Lower leg skin (tissue), 4 donors: ENCODE results near the gene SCN4B. TPM values are rescaled to one million over a fixed set of nuclear protein-coding genes. Genes with fewer than 3 reads are reported as not detected.
"Not testable (repeated sequence)": the region's sequence is repeated elsewhere in the genome, so short reads cannot be mapped to it uniquely, and the experiment has no call there.

Experiments
- DNase-seq, 2 donors: peaks; one replicate each; pipeline ENCODE4 v3.0.0-alpha.2; 2019; ENCODE audit warnings: low spot score in 2 of 2
- H3K4me3 ChIP-seq: fragments of 200-600 bp; sonication (generic); 2 replicates; pipeline ENCODE4 v1.5.1; 2017; ENCODE audit warnings: mild to moderate bottlenecking, low read depth; ENCODE audit not compliant: poor library complexity, severe bottlenecking
- POLR2A ChIP-seq, 2 donors: fragments of 450-650 bp; IDR thresholded peaks; one replicate each; pipeline ENCODE4 v1.6.1; 2016 to 2017; ENCODE audit warnings: antibody characterized with exemption in 2 of 2, mild to moderate bottlenecking in 1 of 2, moderate library complexity in 1 of 2
- WGBS, 2 donors: methylation state at CpG; one replicate each; pipeline ENCODE4 v1.1.5; 2018; 5-methylcytosine and 5-hydroxymethylcytosine counted together
- intact Hi-C: fragments of 100-400 bp; cut with DNase I; formaldehyde crosslinking; loops from one replicate; pipeline ENCODE4 v1.15.0; 2023; ENCODE audit warnings: low total_unique reads
- total RNA-seq, 4 donors: library from RNA; depleted of rRNA; stranded (reverse); fragments of >200 nt; gene quantifications; one replicate each; pipeline ENCODE4 v1.1.0, GENCODE V29; 2016
- TF ChIP-seq, protein P1 (sequence below), 3 donors: fragments of 450-650 bp; IDR thresholded peaks; one replicate each; pipeline ENCODE4 v1.5.1; 2016; ENCODE audit warnings: antibody characterized with exemption in 3 of 3, mild to moderate bottlenecking in 3 of 3, moderate library complexity in 2 of 3

SCN4B gene
- total RNA-seq, 4 donors from 2014 or later: 0.25 to 4.0 (median 1.9) TPM

DNA sequence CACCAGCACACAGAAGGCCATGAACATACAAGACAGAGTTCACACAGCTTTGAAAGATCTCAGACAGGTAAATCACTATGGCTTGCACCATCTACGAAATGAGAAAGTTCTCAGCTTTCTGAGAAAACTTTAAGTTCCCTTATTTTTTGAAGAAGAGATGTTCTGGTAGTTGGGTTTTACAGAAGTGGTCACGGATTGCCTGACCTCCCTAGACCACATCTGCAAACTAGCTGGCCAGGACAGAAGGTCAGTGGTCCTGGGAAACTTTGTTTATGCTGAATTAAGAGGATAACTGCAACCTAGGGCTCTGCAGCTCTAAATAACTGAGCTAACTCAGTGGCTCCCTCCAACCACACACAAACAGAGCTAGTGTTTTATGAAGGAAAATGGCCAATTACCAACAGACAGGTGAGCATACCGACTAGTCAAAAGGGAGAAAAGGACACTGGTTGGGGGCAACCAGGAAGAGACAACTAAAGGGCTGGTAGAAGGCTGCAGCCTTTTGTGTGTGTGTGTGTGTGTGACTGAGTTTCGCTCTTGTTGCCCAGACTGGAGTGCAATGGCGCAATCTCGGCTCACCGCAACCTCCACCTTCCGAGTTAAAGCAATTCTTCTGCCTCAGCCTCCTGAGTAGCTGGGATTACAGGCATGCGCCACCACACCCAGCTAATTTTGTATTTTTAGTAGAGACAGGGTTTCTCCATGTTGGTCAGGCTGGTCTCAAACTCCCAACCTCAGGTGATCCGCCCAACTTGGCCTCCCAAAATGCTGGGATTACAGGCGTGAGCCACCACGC lies 32.4 kb upstream of the SCN4B start:
- intact Hi-C loops: no loop called here
- 88 to 92% methylated on average over 12 of the region's 12 CpGs for WGBS, 2 donors
- TF ChIP-seq POLR2A (IDR thresholded peaks at IDR 0.05): no peak
- TF ChIP-seq, protein P1, sequence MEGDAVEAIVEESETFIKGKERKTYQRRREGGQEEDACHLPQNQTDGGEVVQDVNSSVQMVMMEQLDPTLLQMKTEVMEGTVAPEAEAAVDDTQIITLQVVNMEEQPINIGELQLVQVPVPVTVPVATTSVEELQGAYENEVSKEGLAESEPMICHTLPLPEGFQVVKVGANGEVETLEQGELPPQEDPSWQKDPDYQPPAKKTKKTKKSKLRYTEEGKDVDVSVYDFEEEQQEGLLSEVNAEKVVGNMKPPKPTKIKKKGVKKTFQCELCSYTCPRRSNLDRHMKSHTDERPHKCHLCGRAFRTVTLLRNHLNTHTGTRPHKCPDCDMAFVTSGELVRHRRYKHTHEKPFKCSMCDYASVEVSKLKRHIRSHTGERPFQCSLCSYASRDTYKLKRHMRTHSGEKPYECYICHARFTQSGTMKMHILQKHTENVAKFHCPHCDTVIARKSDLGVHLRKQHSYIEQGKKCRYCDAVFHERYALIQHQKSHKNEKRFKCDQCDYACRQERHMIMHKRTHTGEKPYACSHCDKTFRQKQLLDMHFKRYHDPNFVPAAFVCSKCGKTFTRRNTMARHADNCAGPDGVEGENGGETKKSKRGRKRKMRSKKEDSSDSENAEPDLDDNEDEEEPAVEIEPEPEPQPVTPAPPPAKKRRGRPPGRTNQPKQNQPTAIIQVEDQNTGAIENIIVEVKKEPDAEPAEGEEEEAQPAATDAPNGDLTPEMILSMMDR (IDR thresholded peaks at IDR 0.05): no peak
- DNase-seq: peak in 1 of 2 donors; percentile 56
- H3K4me3 ChIP-seq: no peak overlapping the region

DNA sequence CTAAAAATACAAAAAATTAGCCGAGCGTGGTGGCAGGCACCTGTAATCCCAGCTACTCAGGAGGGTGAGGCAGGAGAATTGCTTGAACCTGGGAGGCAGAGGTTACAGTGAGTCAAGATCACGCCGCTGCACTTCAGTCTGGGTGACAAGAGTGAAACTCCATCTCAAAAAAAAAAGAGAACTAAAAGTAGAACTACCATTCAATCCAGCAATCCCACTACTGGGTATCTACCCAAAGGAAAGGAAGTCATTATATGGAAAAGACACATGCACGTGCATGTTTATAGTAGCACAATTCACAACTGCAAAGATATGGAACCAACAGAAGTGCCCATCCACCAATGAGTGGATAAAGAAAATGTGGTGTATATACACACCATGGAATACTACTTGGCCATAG lies 31.1 kb upstream of the SCN4B start:
- 87 to 90% methylated on average over 5 of the region's 5 CpGs for WGBS, 2 donors
- intact Hi-C loops, DNase-seq: not testable (repeated sequence)

DNA sequence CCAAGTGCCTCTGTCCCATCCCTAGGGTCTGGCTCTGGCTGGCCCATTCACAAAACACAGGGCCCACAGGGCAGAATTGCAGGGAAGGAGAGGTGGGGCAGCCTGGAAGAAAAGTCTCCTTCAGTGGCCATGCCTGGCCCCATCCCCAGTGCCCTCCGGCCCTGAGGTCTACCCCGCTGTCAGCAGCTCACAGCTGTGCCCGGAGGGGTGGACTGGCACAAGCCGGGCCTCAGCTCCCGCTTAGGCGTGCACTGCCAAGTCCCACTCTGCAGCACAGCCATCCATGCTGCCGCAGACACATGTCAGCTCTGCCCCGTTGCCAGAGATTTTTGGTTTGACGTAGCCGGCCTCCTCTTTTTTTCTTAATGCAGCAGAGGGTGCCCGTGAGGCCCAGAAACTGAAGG lies 27.7 kb upstream of the SCN4B start:
- no peak overlapping the region for H3K4me3 ChIP-seq
- WGBS, 2 donors: 7 to 9% methylated on average over 9 to 11 of the region's 11 CpGs
- TF ChIP-seq POLR2A (IDR thresholded peaks at IDR 0.05): no peak
- TF ChIP-seq, protein P1 (IDR thresholded peaks at IDR 0.05): no peak
- intact Hi-C loops: no loop called here
- DNase-seq: peak in 1 of 2 donors; percentile 53

More for the DNA sequence above, 31.1 kb upstream of the SCN4B start:
- H3K4me3 ChIP-seq: not testable (repeated sequence)

DNA sequence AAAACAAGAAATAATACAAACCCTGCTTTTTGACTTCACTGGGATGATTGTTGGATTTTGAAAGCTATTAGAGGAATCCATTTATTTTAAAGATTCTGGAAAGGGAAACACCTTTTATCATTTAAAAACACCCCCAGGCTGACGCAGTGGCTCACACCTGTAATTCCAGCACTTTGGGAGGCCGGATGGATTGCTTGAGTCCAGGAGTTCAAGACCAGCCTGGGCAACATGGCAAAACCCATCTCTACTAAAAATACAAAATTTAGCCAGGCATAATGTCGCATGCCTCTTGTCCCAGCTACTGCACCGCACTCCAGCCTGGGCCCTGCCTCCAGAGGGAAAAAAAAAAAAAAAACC lies 24.1 kb upstream of the SCN4B start:
- TF ChIP-seq POLR2A (IDR thresholded peaks at IDR 0.05): no peak
- TF ChIP-seq, protein P1 (IDR thresholded peaks at IDR 0.05): no peak
- H3K4me3 ChIP-seq: no peak overlapping the region
- intact Hi-C loops: no loop called here
- WGBS, 2 donors: 82 to 85% methylated on average over 4 of the region's 4 CpGs
- no peak for DNase-seq

DNA sequence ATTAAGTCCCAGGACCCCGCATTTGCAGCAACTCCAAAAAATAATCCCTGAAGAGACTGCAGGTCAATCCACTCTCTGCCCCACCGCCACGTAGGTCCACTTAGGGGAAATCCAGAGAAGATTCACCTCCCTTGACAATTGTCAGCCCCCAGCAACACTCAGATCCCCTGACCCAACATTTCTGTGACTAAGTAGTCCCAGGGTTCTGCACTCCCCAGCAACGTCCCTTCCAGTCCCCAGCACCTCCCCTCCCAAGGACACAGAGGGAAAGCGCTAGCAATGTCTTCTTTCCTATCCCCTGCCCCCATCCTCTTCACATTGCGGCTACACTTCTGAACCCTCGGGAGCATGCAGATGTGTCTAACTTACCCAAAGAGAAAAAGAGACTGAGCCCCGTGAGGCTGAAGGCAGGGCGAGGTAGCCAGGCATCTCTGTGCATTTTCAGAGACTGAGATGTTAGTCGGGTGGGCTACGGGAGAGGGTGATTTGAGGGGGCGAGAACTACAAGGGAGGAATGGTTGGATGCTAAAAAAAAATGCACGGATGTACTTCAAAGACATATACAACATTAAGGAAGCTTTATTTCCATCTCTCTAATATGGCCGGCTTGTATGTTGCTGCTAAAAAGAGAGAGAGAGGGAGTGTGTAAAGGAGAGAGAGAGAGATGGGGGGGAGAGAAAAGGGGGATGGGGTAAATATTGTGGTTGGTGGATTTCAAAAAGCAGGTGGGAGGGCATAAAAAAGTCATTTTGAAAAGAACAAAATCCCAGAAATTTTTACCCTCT lies 23.6 kb upstream of the SCN4B start, which contains the start of gene SCN2B:
Gene SCN2B, minus strand, starts transcription at position 647 of the 785 bp plus-strand sequence. Its CDS starts 208 bp downstream, at position 439.
- intact Hi-C loops: no loop called here
- TF ChIP-seq POLR2A (IDR thresholded peaks at IDR 0.05): no peak
- TF ChIP-seq, protein P1 (IDR thresholded peaks at IDR 0.05): no peak
- no peak within 1 kb of the TSS for H3K4me3 ChIP-seq
- 17 to 23% methylated on average over 14 of the region's 14 CpGs for WGBS, 2 donors
- no peak for DNase-seq
